Endothelial cell of umbilical vein (primary cell): Measurements from ENCODE around the gene TACR1.

ENCODE experiments used
- EZH2 ChIP-seq: IDR thresholded peaks from 2 replicates; pipeline ENCODE4 v1.6.1; 2012; ENCODE audit warnings: borderline replicate concordance, low read depth, mild to moderate bottlenecking, moderate library complexity, low read length, inconsistent platforms; ENCODE audit not compliant: severe bottlenecking
- JUN ChIP-seq: IDR thresholded peaks from 2 replicates; pipeline ENCODE4 v1.6.1; 2011; ENCODE audit warnings: borderline replicate concordance, low read depth; ENCODE audit not compliant: insufficient read length, insufficient read depth
- MAX ChIP-seq: IDR thresholded peaks from 2 replicates; pipeline ENCODE4 v1.6.1; 2011; ENCODE audit not compliant: insufficient read depth, insufficient read length
- MYC ChIP-seq: IDR thresholded peaks from one replicate; pipeline ENCODE4 v1.6.1; 2011; ENCODE audit warnings: mild to moderate bottlenecking, low read depth, low read length
- POLR2A ChIP-seq: IDR thresholded peaks from 2 replicates; pipeline ENCODE4 v1.6.1; 2012; ENCODE audit warnings: low read depth, mild to moderate bottlenecking, control low read depth, low read length
- POLR2AphosphoS5 ChIP-seq: IDR thresholded peaks from 2 replicates; pipeline ENCODE4 v1.6.1; 2012; ENCODE audit warnings: low read depth, mild to moderate bottlenecking, control low read depth, low read length, moderate library complexity; ENCODE audit not compliant: insufficient read depth
- TF ChIP-seq, protein P1 (sequence below), 2 donors: IDR thresholded peaks; 1 replicate in 1 of 2; 2 replicates in 1 of 2; pipeline ENCODE4 v1.5.1; 2011; ENCODE audit warnings: low read length in 2 of 2, mild to moderate bottlenecking in 2 of 2, moderate library complexity in 2 of 2, control low read depth in 1 of 2, inconsistent platforms in 1 of 2, low read depth in 1 of 2; ENCODE audit not compliant: insufficient read depth in 1 of 2; ENCODE audit errors: extremely low read depth in 1 of 2

DNA sequence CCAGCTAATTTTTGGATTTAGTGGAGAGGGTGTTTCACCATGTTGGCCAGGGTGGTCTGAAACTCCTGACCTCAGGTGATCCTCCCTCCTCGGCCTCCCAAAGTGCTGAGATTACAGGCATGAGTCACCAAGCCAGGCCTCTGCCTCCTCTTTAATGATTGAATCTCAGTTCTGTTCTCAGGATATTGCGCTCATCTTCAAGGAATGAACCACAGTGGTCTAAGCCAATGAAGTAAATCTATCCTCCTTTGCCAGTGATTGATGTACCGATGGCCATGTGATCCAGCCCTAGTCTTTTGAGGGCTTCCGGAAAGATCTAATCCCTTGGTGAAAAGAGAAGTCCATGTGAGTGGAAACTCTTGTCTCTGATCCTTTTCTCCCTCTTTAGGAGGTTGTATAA is 192.3 kb downstream of the TACR1 start:
- TF ChIP-seq, protein P1, sequence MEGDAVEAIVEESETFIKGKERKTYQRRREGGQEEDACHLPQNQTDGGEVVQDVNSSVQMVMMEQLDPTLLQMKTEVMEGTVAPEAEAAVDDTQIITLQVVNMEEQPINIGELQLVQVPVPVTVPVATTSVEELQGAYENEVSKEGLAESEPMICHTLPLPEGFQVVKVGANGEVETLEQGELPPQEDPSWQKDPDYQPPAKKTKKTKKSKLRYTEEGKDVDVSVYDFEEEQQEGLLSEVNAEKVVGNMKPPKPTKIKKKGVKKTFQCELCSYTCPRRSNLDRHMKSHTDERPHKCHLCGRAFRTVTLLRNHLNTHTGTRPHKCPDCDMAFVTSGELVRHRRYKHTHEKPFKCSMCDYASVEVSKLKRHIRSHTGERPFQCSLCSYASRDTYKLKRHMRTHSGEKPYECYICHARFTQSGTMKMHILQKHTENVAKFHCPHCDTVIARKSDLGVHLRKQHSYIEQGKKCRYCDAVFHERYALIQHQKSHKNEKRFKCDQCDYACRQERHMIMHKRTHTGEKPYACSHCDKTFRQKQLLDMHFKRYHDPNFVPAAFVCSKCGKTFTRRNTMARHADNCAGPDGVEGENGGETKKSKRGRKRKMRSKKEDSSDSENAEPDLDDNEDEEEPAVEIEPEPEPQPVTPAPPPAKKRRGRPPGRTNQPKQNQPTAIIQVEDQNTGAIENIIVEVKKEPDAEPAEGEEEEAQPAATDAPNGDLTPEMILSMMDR (IDR thresholded peaks at IDR 0.05; ENCODE audit: extremely low read depth in 1 of 2, insufficient read depth in 1 of 2, low read depth in 1 of 2, low read length in 2 of 2) = no peak
- TF ChIP-seq MYC = no peak
- no peak for TF ChIP-seq POLR2AphosphoS5
- TF ChIP-seq EZH2 = no peak
- TF ChIP-seq MAX = no peak
- no peak for TF ChIP-seq POLR2A
- no peak for TF ChIP-seq JUN
